OCI-LY3 (cell line): ENCODE measurements around the gene KDM4F.

Experiments used
- CTCF ChIP-seq: fragments of 200-600, 300-600 bp; sonication (generic); IDR thresholded peaks from 2 replicates; pipeline ENCODE4 v1.5.1; 2014; ENCODE audit warnings: antibody characterized with exemption, low read length, low read depth
- EZH2phosphoT487 ChIP-seq: fragments of 200-600 bp; shearing (Covaris generic); IDR thresholded peaks from 2 replicates; pipeline ENCODE4 v1.6.1; 2018; ENCODE audit warnings: antibody characterized with exemption, mixed run types, low read depth

- no peak for TF ChIP-seq CTCF
- TF ChIP-seq EZH2phosphoT487 = no peak
Observed at GRCh38 chr11:95042906-95043305, 6.3 kb upstream of the KDM4F start.
